ENCODE results near the gene TLE1.

The TLE1 gene

DNA sequence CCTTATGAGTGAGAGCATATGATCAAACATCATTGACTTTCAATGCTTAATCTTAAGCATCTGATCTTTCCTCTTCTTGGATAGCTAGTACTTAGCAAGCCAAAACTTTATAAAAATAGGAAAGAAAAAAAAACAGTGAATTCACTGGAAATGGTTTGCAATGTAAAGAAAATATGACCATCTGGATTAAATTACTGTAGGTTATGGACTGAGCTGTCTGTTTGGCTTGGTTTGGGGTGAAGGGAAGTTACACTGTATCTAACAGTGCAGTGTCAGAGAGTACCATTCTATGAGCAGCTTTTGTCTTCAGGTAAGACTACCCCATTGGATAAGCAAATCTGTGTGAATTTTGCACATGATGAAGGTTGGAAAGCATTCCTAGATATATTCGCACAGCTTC, 151.4 kb downstream of the TLE1 start:
- Mint-ChIP-seq H3K4me3 (no peak overlapping the region), H3K27ac (no peak overlapping the region), H3K36me3 (ENCODE audit: insufficient read depth) (no peaks in the 10 kb centered on the region), H3K27me3 (no peaks in the 10 kb centered on the region), H3K4me1 (ENCODE audit: low read depth in 2 of 2) (no peaks in the 10 kb centered on the region), H3K9me3 (peaks cover 0 to 4% of the 10 kb centered on the region in 2 donors)
- DNase-seq: no peak
- ATAC-seq (replicated peaks): no peak

DNA sequence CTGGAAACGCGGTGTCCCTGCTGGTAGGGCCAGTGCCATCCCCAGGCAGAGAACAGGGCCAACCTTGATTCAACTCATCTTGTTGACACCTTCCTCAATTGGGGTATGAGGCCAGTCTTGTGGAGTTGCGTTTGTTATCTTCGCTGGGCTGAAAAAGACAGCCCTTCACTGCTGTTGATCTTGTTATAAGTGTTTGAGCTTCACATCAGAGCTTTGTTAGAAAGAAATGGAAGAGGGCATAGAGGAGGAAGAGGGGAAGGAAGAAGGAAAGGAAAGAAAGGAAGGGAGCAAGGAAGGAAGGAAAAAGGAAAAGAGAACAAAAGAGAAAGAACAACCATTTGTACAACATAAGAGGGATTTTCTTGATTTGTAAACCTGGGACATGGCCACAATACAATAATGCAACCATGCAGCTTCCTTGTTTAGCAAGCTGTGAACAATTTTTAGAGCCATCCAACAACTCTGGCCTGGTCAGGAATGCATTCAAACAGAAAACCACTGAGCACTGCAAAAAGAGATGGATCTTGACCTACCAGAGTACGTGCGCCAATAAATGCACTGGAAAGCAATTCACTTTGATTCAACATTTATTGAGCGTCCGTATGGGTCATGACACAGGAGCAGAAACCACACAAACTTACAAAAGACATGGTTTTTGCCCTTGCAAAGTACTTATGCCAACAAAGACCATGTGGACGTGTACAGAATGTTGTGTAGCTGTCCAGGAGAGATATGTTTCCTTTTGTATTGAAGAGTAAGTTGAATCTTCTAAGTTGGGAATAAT, 152.9 kb downstream of the TLE1 start:
- no peaks in the 10 kb centered on the region for H3K36me3 Mint-ChIP-seq (ENCODE audit: insufficient read depth)
- DNase-seq: no peak
- H3K4me1 Mint-ChIP-seq (ENCODE audit: low read depth in 2 of 2): no peaks in the 10 kb centered on the region
- no peak for ATAC-seq (replicated peaks)
- no peak overlapping the region for H3K4me3 Mint-ChIP-seq
- H3K9me3 Mint-ChIP-seq: peaks cover 0 to 6% of the 10 kb centered on the region in 2 donors
- no peaks in the 10 kb centered on the region for H3K27me3 Mint-ChIP-seq
- H3K27ac Mint-ChIP-seq: no peak overlapping the region

DNA sequence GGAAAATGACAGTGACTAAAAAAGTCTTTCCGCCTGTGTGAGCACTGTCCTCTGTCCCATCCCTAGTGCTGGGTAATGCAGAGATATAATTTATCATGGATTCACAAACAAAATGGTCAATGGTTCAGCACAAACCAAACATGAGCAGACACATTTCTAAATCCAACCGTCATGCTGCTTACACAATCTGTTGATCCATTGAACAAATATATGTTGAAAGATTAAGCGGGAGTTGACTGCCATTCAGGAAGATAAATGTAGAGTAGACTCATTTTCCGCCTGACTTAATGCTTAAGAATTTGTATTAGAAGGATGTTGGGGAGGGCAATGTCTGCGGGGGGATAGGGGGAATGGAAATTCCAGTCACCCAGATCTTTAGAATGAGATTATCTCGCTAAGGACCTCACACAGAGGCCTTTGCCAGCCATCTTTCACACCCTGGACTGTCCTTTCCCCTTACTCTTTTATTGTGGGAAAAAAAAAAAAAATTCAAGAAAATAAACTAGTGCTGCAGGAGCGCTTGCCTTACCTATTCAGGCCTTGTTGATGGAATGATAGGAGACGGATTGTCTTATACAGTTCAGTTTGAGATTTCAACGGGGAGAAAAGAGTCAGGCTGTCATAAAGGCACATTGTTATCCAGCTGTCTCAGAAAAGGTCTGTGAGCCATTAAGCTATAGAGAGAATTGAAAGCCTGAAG, 153.7 kb downstream of the TLE1 start:
- H3K4me1 Mint-ChIP-seq (ENCODE audit: low read depth in 2 of 2): no peaks in the 10 kb centered on the region
- no peak overlapping the region for H3K27ac Mint-ChIP-seq
- no peaks in the 10 kb centered on the region for H3K36me3 Mint-ChIP-seq (ENCODE audit: insufficient read depth)
- no peak overlapping the region for H3K4me3 Mint-ChIP-seq
- peaks cover 0 to 10% of the 10 kb centered on the region in 2 donors for H3K9me3 Mint-ChIP-seq
- DNase-seq (no peak), ATAC-seq (replicated peaks) (no peak)
- H3K27me3 Mint-ChIP-seq: no peaks in the 10 kb centered on the region

DNA sequence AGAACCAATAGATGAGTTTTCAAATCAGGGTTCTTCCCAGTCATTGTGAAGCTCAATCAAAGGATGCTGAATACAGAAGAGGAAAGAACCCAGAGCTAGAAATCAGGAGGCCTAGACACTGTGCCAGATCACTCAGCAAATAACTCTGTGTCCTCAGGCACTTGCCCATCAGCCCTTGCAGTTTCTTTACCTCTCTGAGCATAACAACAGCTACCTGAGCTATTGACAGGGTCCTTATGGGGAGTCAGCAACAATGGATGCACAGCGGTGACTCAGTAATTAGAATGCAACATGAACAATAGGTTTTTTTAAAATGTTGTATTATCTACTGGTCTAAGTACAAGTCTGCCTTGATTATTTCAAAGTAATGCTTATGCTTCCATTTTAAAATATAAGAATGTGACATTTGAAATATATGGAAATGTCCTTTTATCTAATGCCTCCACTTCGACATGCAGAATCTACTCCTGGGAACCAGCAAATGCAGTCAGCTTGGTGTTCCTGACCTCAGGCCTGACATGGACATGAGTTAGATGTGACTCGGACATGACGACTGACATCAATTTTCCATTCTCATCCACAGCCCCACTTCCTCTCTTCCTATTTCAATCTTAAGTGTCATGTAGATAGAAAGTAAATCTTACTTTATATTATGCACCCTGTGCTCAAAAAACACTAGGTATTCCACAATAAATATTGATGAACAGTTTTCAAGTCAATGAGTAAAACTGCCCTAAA, 155.0 kb downstream of the TLE1 start:
- H3K4me3 Mint-ChIP-seq: no peak overlapping the region
- no peak overlapping the region for H3K27ac Mint-ChIP-seq
- no peaks in the 10 kb centered on the region for H3K4me1 Mint-ChIP-seq (ENCODE audit: low read depth in 2 of 2)
- H3K36me3 Mint-ChIP-seq (ENCODE audit: insufficient read depth): no peaks in the 10 kb centered on the region
- no peak for ATAC-seq (replicated peaks)
- no peak for DNase-seq
- H3K27me3 Mint-ChIP-seq: no peaks in the 10 kb centered on the region
- peaks cover 0 to 10% of the 10 kb centered on the region in 2 donors for H3K9me3 Mint-ChIP-seq
